NK-92 (cell line): Measurements from ENCODE around the gene LRIG1.
"Not testable (repeated sequence)": the region's sequence is repeated elsewhere in the genome, so short reads cannot be mapped to it uniquely, and the experiment has no call there.

Experiments used
- DNase-seq: peaks from one replicate; lab custom pipeline; 2025; ENCODE audit not compliant: unreplicated experiment; lab: John Stamatoyannopoulos, UW

The LRIG1 gene

DNA sequence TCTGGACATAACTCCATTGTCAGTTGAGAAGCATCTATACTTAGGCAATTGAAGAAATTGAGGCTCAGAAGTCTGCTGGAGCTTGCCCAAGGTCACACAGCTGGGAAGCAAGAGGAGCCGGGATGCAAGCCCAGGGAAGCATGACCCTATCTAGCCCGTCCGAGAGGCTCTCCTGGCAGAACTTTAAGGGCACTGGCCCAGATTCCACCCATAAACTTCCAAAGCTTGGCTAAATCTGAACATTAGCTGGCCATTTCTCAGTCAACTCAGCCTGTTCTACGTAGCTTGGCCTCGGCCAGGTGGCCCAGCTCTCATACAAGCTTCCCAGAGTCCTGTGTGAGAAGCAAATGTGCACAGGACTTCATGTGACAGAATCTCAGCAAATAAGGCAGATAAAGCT lies 75.8 kb downstream of the LRIG1 start:
- DNase-seq, result no peak

DNA sequence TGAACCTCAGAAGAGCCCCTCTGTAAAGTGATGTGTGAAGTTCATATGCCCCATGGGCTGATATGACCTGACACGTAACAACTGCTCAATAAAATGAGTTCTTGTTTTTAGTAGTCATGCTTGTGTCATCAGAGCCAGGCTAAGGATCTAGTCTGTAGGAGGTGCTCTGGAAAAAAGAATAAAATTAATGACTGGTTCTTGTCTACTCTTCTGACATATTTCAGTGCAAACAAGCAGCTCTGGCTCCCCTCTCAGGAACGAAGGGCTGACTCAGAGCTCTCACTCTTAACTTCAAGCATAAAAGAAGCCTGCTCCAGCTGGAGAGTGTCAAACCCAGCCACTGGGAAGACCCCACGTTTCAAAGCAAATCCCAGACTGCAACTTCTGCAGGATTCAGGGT lies 77.0 kb downstream of the LRIG1 start:
- no peak for DNase-seq

DNA sequence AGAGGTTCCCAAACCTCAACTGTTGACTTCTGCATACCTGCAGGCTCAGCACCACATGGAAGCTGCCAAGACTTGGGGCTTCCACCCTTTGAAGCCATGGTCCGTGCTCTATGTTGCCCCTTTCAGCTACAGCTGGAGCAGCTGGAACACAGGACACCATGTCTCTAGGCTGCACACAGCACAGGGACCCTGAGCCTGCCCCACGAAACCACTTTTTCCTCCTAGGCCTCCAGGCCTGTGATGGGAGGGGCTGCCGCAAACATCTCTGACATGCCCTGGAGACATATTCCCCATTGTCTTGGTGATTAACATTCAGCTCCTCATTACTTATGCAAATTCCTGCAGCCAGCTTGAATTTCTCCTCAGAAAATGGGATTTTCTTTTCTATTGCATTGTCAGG lies 78.9 kb downstream of the LRIG1 start:
- not testable (repeated sequence) for DNase-seq

DNA sequence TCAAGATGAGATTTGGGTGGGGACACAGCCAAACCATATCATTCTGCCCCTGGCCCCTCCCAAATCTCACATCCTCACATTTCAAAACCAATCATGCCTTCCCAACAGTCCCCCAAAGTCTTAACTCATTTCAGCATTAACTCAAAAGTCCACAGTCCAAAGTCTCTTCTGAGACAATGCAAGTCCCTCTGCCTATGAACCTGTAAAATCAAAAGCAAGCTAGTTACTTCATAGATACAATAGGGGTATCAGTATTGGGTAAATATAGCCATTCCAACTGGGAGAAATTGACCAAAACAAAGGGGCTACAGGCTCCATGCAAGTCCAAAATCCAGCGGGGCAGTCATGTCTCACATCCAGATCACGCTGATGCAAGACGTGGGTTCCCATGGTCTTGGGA lies 79.7 kb downstream of the LRIG1 start:
- DNase-seq, result not testable (repeated sequence)

DNA sequence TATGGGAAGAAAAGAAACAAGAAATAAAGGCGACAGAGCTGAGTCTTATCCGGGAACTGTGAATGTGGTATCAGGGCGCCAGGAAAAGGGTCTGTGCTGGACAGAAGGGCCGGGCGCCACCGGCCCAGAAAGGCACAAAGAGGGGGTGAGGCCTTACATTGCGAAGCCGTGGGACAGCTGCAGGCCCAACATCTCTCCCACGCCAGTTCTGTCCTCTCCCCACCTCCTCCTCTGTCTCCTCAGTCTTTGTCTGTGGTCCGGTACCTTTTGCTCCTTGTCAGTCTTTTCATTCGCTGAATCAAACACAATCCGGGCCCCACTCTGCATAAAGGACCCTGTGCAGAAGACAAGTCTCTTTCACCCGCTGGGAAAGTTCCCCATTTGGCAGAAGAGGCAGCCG lies 81.8 kb downstream of the LRIG1 start:
- DNase-seq, result no peak

DNA sequence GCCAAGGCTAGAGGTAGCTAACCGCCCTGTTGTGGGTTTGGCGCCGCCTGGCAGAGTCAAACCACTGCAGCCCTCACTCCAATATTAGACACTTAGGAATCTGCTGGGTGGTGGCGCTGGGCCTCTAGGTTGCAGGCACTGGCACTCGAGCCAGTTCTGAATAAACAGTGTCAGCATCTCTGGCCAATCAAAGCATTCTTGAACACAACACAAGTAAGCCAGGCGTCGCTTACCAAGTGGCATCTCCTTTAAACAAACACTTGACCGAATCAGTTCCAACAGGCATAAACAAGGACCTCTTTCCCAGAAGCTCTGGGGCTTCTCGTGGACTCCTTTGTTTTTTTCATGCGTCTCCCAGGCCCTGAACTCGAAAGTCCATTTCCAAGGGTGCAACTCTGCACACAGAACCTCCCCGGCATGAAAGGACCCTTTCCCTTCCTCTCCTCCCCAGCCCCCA lies 82.3 kb downstream of the LRIG1 start:
- DNase-seq, result no peak

DNA sequence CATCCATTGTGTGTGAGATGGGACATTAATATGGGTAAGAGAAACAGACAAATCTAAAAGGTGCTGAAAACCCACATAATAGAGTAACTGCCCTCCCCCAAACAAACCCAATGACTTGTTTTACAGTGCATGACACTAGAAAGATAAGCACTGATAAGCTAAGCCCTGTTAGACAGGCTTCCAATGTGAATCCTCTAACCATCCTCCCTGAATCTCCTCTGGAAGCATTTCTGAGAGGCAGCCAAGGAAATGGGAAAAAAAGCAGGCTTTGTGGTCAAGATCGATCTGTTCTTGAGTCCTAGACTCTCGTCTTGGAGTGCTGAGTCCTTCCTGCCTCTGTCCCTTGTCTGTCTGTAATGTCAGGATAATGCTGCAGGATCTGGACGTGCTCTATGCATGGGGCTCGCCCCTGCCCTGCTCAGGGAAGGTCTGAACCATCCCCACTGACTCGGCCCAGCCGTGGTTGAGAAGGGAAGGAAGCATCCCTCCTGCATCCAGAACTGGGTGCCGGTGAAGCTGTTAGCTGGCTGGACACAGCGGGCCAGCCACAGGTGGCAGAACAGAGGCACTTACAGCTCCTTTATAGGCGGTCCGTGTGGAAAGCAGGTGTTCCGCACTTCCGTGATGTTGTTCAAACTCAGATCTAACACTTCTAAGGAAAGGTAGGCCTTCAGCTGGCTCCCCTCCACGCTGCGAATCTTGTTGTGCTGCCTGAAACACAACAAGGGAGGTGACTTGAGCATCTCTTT lies 84.1 kb downstream of the LRIG1 start:
- DNase-seq, result no peak

DNA sequence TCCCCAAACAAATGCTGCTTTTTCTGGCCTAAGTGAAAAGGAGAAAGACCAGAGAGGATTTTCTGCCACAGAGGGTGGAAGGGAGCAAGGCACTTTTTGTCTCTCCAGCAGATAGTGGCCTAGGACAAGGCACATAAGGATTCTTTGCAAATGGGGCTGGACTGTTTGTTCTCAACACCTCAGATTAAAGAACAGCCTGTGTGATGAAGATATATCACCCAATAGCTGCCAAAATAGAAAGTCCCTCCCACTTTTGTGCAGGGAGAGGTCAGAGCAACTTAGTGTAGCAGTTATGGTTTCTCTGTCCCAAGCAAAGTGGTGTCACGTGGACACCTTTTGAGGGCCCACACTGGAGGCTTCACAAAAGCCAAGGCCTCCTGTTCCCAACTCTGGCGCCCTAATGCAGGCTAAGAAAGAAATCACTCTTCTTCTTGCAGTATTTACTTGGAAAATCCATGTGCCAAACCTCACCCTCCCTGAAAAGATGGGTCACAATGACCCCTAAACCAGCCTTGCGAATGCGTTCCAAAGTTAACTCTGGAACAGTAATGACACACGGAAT lies 84.9 kb downstream of the LRIG1 start:
- no peak for DNase-seq

DNA sequence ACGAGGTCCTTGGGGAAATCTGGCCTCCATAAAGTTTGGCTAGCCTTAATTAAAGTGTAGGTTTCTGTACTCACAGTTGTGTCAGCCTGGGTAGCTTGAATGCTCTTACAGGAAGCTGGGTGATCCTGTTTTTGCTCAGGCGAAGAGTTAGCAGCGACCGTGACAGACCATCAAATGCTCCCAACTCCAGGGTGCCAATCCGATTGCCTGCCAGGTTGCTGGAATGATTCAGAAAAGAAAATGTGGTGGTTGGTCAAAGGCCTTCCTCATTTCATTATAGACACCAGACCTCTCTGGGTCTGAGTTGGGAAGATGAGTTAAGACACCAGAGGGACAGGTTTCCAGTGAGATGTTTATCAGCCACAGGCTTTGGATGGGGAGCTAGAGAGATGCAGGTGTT lies 86.0 kb downstream of the LRIG1 start:
- no peak for DNase-seq

DNA sequence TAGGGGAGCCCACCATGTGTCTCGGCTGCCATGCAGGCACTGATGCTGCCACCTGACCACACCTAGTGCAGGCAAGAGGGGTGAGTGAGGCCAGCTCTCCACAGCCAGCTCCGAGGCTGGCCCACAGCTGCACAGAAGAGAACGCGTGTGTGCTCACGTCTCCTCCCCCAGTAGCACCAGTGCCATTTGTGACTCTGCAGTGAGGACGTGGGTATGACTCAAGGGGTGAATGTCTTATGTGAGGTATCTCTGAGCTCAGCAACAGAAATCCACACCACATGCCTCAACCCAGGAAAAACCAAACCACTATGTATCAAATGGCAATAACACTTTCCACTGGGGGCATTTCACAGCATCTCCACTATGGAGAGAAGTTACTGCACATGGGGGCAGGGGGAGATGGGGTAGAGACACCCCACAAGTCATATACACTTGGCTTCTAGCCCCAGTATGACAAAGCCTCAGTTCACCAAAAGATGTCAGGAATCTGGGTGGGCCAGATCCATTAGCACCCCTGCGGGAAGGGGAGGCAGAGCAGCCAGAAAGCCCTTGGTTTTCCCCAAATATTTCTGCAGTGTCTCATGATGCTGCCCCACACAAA lies 87.6 kb downstream of the LRIG1 start:
- DNase-seq, result no peak

DNA sequence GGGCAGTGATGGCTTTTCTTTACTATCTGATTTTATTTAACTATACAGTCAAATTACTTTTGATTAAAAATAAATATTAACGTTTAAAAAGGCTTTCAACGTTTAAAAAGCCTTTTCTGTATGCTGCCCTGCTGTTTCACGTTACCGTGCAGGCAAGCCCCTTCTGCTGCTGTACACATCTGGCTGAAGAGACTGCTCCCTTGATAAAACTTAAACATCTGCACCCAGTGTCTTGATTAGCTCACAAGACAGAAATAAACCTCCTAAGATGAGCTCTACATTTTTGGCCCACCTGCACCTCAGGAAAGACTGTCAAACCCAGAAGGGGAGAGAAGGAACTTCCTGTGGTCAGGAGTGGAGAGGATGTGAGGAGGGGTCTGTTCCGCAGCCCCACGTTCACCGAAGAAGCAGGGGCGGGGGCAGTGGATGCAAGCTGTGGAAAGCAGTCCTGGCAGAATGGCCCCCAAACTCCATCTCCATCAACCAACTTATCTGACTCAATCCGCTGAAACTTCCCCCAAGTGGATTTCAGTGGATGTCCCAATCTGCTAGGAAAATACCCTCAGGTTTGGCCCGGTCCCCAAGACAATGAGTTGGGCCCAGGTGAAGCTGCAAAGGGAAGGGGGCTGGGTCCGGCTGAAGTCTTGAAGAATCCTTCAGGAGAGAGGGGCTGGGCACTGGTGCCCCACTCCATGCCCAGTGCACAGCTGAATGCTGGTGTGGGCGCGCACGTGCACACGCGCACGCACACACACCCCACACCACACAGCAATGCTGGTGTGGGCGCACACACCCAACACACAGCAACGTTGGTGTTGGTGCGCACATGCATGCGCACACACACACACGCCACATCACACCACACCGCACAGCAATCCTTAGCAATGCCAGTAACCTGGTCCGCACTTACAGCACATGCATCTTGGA lies 88.6 kb downstream of the LRIG1 start:
- DNase-seq, result no peak

DNA sequence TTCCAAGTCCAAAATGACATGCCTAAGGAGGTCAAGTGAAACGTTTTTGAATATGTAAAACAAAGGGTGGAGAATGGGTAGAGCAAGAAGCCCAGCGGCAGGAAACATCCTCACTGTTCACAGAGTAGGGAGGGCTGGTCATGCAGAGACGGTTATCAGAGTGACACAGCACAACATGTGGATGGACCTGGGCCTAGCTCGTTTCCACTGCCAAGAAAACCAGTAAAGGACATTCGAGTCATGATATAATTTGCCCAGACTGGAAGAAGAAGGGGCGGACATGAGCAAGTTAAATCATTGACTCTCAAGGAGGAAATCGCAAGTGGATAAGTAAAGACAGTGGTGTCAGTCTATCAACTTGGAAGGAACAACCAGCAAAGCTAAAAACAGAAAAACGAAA lies 89.3 kb downstream of the LRIG1 start:
- no peak for DNase-seq

DNA sequence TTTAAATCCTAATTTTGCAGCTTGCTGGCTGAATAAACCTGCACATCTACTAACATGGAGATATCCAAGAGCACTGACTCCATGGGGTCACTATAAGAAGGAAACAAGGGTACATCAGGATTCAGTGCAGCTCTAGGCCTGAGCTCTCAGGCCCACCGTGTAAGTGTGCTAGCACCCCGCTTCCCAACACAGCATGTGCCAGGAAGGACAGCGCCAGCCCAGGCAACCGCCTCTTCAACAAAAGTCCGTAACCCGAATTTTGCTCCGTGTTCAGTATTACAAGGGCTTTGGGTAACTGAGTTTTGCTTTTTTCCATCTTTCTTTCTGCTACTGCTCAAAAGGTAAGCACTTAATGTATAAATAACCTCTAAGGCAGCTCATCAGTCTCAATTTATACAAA lies 89.8 kb downstream of the LRIG1 start:
- no peak for DNase-seq

DNA sequence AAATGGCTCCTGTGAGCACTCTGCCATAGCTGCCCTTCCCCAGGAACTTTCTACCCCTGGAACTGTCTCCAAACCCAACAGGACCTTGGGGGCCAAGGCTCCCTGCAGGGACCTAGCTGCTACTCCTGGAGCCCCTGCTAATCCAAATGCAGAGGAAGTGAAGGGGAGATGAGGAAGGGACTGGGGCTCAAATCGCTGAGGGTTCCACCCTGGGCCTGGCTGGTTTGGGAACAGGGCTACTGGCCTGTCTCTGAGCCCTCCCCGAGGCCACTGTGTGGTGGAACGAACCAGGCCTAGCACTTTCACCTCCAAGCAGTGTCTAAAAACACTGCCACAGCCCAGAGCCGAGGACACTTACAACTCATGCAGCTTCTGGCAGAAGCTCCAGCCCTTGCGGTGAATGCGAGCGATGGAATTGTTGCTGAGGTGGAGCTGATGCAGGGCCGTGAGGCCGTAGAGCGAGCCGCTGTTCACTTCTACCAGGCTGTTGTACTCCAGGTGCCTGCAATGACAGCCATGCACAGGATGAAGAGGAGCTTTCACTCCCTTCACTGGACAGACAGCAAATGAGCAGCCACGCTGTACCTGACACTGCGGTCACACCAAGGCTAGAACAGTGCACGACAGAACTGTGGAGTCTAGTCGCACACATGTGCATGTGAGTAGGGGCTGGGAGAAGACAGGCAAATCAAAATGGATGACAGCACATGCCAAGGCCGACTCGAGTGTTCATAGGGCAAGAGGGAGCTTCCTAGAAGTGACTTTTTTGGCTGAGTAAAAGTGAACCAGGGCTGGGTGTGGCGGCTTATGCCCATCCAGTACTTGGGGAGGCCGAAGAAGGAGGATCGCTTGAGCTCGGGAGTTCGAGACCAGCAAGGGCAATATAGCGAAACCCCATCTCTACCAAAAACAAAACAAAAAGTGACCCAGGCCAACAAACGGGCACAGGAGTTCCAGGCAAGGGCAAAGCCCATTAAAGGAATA lies 90.8 kb downstream of the LRIG1 start:
- no peak for DNase-seq

DNA sequence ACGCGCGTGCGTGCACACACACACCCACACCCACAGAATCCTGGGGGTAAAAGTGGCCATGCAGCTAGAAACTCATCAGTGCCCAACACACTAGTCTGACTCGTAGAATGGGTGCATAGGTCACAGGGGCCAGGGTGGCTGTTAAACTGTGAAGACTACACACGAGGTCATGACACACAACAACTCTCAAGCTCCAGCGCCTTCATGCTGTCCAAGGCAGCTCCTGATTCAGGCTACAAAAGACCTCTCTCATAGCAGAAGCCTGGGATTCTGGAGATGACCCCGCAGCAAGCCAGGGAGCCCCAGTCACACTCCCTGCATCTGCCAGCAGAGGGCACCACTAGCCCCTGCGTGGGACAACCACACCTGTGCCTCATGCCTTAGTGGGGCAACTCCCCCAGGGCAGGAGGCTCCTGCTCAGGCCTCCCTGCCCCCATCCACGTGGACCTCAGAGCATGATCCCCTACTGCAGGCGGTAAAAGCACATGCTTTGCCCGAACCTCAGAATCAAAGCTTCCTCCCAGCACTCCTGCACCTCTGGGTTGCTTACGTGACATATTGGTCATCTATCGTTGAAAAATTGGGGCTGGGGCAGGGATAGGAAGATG lies 93.1 kb downstream of the LRIG1 start:
- no peak for DNase-seq

DNA sequence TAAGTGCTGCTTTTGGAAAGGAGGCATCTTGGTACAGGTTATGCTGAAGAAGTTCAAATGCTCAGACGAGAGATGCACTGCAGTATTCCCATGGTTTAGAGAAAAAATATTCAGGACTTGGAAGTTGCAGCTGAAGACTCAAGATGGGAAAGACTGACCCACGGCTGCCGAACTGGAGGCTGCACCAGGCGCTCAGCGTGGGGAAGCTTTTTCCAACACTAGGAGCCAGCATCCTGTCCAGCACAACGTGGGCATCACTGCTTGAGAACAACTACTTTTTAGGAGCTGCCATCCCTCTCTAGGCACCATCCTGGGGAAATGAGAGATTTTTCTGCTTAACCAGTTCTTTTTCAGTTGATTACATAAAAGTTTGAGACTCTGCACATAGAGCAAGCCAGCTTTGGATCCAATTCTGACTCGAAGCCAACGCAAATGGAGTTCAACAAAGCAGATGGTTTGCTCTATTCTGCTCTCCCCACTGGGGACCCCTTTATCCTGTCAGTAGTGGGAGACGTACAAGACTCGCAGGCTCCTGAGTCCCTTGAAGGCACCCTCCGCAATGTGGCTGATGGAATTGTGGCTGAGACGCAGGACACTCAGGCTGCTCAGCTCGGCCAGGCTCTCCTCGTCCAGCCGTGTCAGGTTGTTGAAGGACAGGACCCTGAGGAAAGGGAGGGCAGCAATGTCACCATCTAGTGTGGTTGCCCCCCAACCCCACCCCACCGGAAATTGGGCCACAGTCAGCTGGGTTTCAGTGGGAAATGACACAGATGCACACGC lies 93.8 kb downstream of the LRIG1 start:
- no peak for DNase-seq

DNA sequence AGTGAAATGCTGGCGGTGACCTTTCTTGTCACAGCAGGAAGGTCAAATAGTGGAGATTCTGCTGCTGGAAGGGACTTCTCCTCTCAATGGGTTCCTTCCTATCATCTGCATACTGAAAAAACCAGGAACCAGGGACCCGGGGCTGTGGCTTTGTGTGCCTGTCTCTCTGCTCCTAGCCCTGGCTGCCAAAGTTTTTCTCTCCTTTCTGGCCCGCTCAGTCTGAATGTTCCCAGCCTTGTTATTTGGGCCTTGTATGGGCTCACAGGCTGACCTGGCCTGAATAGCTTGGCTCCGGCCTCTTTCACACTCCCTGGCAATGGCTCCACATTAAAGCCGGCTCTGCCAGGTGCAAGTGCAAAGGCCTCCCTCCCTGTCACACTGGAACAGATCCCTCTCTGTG lies 94.7 kb downstream of the LRIG1 start:
- DNase-seq, result no peak

DNA sequence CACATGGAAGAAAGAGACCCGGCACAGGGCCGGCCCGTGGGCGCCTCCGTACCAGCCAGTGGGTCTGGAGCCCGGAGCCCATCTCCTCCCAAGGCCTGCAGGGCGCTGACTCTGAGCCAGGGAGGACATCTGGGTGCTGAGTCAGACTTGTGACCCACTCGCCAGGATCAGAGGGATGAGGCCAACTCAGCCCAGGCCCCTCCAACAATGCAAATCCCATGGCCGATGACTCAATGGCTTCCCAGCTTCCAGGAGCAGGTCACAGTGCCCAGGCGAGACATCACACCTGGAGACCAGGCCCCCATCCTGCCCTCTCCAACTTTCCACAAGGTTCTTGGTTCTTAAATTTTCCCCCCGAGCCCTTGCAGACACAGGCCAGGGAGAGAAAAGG lies 95.1 kb downstream of the LRIG1 start:
- DNase-seq, result no peak
